Progenitor cell of endocrine pancreas (in vitro differentiated cells): ENCODE measurements around the gene CDH20. TPM values are rescaled to one million over a fixed set of nuclear protein-coding genes. Genes with fewer than 3 reads are reported as not detected.

Source experiments
- DNase-seq: peaks from one replicate; pipeline ENCODE4 v3.0.0; 2021; ENCODE audit warnings: low spot score; ENCODE audit not compliant: unreplicated experiment
- H3K27ac Mint-ChIP-seq: 2 replicates; pipeline ENCODE4 v1.8.0; 2021; ENCODE audit warnings: mild to moderate bottlenecking, moderate library complexity, mixed read lengths
- H3K27me3 Mint-ChIP-seq: 2 replicates; pipeline ENCODE4 v1.8.0; 2021; ENCODE audit warnings: mixed read lengths
- H3K36me3 Mint-ChIP-seq: 2 replicates; pipeline ENCODE4 v1.8.0; 2022; ENCODE audit warnings: mixed read lengths; ENCODE audit not compliant: insufficient read depth
- H3K4me1 Mint-ChIP-seq: 2 replicates; pipeline ENCODE4 v1.8.0; 2021; ENCODE audit warnings: low read depth, mixed read lengths
- H3K4me3 Mint-ChIP-seq: 2 replicates; pipeline ENCODE4 v1.8.0; 2021; ENCODE audit warnings: low read depth, mild to moderate bottlenecking, moderate library complexity, mixed read lengths
- H3K9me3 Mint-ChIP-seq: 2 replicates; pipeline ENCODE4 v1.8.0; 2021; ENCODE audit warnings: low read depth, mixed read lengths
- total RNA-seq: library from RNA; stranded (reverse); gene quantifications from 2 replicates; pipeline ENCODE4 v1.2.1, GENCODE V29; 2021
- TF ChIP-seq, protein P1 (sequence below): fragments of 200-600 bp; sonication (generic); IDR thresholded peaks from one replicate; pipeline ENCODE4 v1.5.0; 2021; ENCODE audit warnings: antibody characterized with exemption, mild to moderate bottlenecking; ENCODE audit not compliant: unreplicated experiment

Gene CDH20
- total RNA-seq, 1 donor from 2014 or later = 0.65 TPM

DNA sequence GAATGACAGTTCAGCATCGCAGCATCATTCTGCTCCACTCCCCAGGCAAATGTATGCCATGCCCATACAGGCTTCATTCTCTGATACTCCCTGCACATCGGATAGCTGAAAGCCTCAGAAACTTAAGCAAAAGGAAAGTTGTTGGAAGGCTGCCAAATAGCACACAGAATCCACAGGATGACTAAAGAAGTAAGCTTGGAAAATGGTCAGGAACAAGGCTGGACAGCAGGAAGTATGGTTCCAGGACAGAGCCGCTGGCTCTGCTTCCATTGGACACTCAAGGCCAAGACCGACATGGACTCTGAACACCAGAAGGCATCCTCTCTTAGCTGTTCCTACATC is 256.5 kb downstream of the CDH20 start:
- Mint-ChIP-seq H3K36me3 (no peaks in the 10 kb centered on the region), H3K4me1 (peaks cover 9% of the 10 kb centered on the region), H3K4me3 (no peak overlapping the region), H3K27me3 (peaks cover 8% of the 10 kb centered on the region), H3K27ac (no peak overlapping the region), H3K9me3 (peaks cover 3% of the 10 kb centered on the region)
- TF ChIP-seq, protein P1, sequence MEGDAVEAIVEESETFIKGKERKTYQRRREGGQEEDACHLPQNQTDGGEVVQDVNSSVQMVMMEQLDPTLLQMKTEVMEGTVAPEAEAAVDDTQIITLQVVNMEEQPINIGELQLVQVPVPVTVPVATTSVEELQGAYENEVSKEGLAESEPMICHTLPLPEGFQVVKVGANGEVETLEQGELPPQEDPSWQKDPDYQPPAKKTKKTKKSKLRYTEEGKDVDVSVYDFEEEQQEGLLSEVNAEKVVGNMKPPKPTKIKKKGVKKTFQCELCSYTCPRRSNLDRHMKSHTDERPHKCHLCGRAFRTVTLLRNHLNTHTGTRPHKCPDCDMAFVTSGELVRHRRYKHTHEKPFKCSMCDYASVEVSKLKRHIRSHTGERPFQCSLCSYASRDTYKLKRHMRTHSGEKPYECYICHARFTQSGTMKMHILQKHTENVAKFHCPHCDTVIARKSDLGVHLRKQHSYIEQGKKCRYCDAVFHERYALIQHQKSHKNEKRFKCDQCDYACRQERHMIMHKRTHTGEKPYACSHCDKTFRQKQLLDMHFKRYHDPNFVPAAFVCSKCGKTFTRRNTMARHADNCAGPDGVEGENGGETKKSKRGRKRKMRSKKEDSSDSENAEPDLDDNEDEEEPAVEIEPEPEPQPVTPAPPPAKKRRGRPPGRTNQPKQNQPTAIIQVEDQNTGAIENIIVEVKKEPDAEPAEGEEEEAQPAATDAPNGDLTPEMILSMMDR = no peak
- DNase-seq = no peak

DNA sequence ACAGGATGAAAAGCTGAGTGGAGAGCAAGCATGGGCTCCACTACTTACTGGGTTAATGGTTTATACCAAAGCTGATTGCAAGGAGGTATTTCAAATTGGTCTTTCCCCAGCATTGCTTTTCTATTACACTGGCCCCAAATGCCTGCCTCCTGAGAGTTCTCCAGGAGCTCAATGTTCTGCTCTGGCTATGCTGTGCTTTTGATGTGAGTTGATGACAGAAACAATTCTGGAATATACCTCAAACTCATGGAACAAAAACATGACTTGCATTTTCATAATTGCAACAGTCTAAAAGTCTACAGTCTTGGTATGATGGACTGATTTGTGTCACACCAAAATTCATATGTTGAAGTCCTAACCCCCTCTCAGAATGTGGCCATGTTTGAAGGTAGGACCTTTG is 258.0 kb downstream of the CDH20 start:
- TF ChIP-seq, protein P1 = no peak
- Mint-ChIP-seq H3K4me1 (peaks cover 9% of the 10 kb centered on the region), H3K4me3 (no peak overlapping the region), H3K36me3 (no peaks in the 10 kb centered on the region), H3K27me3 (peaks cover 8% of the 10 kb centered on the region), H3K9me3 (peaks cover 3% of the 10 kb centered on the region), H3K27ac (no peak overlapping the region)
- no peak for DNase-seq

DNA sequence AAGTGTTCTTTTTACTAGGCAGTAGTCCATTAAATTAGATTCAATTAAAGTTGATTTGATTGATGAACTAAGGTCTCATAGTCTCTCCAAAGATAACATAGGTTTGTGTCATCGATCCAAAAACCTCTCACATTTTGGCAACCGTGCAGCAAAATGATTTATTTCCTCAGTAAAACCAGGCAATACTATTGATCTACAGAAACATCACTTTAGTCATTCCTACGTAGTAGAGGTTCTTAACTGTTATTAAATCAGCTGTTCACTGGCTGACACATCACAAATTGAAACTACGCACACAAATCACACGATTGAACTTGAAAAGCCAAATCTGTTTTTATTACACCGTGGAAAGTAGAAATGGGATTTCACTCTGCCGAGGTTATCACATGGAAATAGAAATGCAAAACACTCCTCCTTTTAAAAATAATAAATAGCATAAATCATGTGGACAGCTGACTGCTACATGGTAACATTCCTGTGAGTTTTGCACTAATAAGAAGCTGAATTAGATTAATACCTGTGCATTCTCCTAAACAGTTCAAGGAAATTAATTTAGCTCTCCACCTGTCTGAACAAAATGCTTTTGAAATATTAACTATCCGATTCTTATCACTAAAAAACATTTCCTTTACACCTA is 262.5 kb downstream of the CDH20 start:
- TF ChIP-seq, protein P1 = no peak
- Mint-ChIP-seq H3K4me1 (no peaks in the 10 kb centered on the region), H3K9me3 (peaks cover 3% of the 10 kb centered on the region), H3K27me3 (peaks cover 3% of the 10 kb centered on the region), H3K36me3 (no peaks in the 10 kb centered on the region), H3K27ac (no peak overlapping the region), H3K4me3 (no peak overlapping the region)
- no peak for DNase-seq

DNA sequence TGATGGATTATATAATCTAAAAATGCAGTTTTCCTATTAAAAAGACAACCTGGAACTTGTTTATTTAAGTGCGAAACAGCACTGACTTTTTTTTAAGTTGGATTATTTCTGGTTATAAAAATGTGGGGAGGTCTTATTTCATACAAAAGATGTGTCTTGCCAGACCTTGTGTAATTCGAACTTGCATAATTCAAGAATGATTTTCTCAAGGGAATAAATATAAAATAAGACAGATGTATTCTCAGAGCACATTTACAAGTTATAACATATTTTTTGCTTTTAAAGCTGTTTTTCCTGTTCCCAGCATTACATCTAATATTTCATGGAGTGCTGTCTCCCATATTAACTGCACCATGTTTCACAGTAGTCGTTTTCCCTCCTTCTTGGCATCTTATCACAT is 263.1 kb downstream of the CDH20 start:
- no peaks in the 10 kb centered on the region for H3K4me1 Mint-ChIP-seq
- H3K27ac Mint-ChIP-seq = no peak overlapping the region
- peaks cover 3% of the 10 kb centered on the region for H3K9me3 Mint-ChIP-seq
- no peaks in the 10 kb centered on the region for H3K36me3 Mint-ChIP-seq
- TF ChIP-seq, protein P1 = no peak
- peaks cover 3% of the 10 kb centered on the region for H3K27me3 Mint-ChIP-seq
- H3K4me3 Mint-ChIP-seq = no peak overlapping the region
- no peak for DNase-seq

DNA sequence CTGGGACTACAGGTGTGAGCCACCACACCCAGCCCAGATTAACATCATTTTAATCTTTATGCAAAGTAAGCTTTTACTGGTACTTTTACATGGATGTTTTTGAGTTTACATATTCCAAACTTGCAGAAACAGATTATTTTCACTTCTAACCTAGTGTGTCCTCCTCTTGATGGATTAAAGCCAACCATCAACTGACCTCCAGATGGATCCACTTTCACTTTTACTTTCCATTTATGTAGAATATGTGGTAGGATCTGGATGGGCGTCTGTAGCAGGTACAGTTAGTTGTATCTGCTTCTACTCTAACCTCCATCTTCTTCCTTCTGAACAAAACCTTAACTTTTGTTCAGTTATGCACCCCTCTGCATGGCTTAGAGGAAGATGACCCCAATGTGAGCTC is 264.1 kb downstream of the CDH20 start:
- TF ChIP-seq, protein P1 = no peak
- DNase-seq = no peak
- H3K36me3 Mint-ChIP-seq = no peaks in the 10 kb centered on the region
- peaks cover 3% of the 10 kb centered on the region for H3K27me3 Mint-ChIP-seq
- no peak overlapping the region for H3K4me3 Mint-ChIP-seq
- H3K4me1 Mint-ChIP-seq = no peaks in the 10 kb centered on the region
- peaks cover 3% of the 10 kb centered on the region for H3K9me3 Mint-ChIP-seq
- H3K27ac Mint-ChIP-seq = no peak overlapping the region
